WTC11 (cell line): ENCODE data around the gene CACNA1C. TPM values are rescaled to one million over a fixed set of nuclear protein-coding genes. Genes with fewer than 3 reads are reported as not detected.

Experiments
- ATAC-seq: fragments of 200-7000 bp; cut with Tn5 transposase; 2 replicates; pipeline ENCODE4 v1.10.0; 2021; ENCODE audit warnings: mild to moderate bottlenecking, moderate library complexity
- CTCF ChIA-PET: fragments of 300-600 bp; sonication (Branson Sonifier 250); formaldehyde crosslinking; loops from one replicate; lab custom pipeline; 2021; ENCODE audit warnings: antibody characterized with exemption; lab: Charles Lee
- POLR2A ChIA-PET: fragments of 350-600 bp; sonication (Branson Sonifier 250); formaldehyde crosslinking; loops from one replicate; lab custom pipeline; 2021; ENCODE audit warnings: antibody characterized with exemption; lab: Charles Lee
- DNase-seq: peaks from one replicate; pipeline ENCODE4 v3.0.0; 2021; ENCODE audit warnings: low spot score
- H3K27ac Mint-ChIP-seq: 2 replicates; pipeline ENCODE4 v1.8.0; 2021; ENCODE audit warnings: mixed read lengths
- H3K27me3 Mint-ChIP-seq: 2 replicates; pipeline ENCODE4 v1.8.0; 2021; ENCODE audit warnings: low read depth, mild to moderate bottlenecking, moderate library complexity, mixed read lengths
- H3K36me3 Mint-ChIP-seq: 2 replicates; pipeline ENCODE4 v1.8.0; 2021; ENCODE audit warnings: mixed read lengths
- H3K4me1 Mint-ChIP-seq: 2 replicates; pipeline ENCODE4 v1.8.0; 2022; ENCODE audit warnings: mixed read lengths
- H3K4me3 Mint-ChIP-seq: 2 replicates; pipeline ENCODE4 v1.8.0; 2021; ENCODE audit warnings: mild to moderate bottlenecking, moderate library complexity, mixed read lengths
- H3K9me3 Mint-ChIP-seq: 2 replicates; pipeline ENCODE4 v1.8.0; 2021; ENCODE audit warnings: mixed read lengths
- JUN ChIP-seq: sonication (generic); formaldehyde crosslinking; IDR thresholded peaks from 2 replicates; pipeline ENCODE4 v1.8.0; 2023; ENCODE audit warnings: mild to moderate bottlenecking, missing genetic modification reagents
- SOX15 ChIP-seq: fragments of 250-450 bp; sonication (Bioruptor Pico); IDR thresholded peaks from 2 replicates; pipeline ENCODE4 v1.9.0; 2021; ENCODE audit warnings: mild to moderate bottlenecking
- TCF7 ChIP-seq: sonication (generic); formaldehyde crosslinking; IDR thresholded peaks from 2 replicates; pipeline ENCODE4 v1.8.0; 2022; ENCODE audit warnings: mild to moderate bottlenecking, low read depth, missing genetic modification reagents, moderate library complexity
- TP53 ChIP-seq: sonication (generic); formaldehyde crosslinking; IDR thresholded peaks from 2 replicates; pipeline ENCODE4 v1.8.1; 2023; ENCODE audit warnings: mild to moderate bottlenecking, missing genetic modification reagents
- ZNF416 ChIP-seq: fragments of 250-450 bp; sonication (Bioruptor Pico); IDR thresholded peaks from 2 replicates; pipeline ENCODE4 v1.9.0; 2021; ENCODE audit warnings: mild to moderate bottlenecking, inconsistent platforms
- ZNF423 ChIP-seq: fragments of 250-450 bp; sonication (Bioruptor Pico); IDR thresholded peaks from 2 replicates; pipeline ENCODE4 v2.1.2; 2022; ENCODE audit warnings: mild to moderate bottlenecking, moderate library complexity
- ZNF671 ChIP-seq: fragments of 250-450 bp; sonication (Bioruptor Pico); IDR thresholded peaks from 2 replicates; pipeline ENCODE4 v1.8.0; 2021; ENCODE audit warnings: mild to moderate bottlenecking
- total RNA-seq: library from RNA; stranded (reverse); gene quantifications from 3 replicates; pipeline ENCODE4 v1.2.3, GENCODE V29; 2021
- TF ChIP-seq, protein P1 (sequence below): fragments of 200-600 bp; IDR thresholded peaks from 2 replicates; pipeline ENCODE4 v1.8.0; 2022; ENCODE audit warnings: antibody characterized with exemption
- TF ChIP-seq, protein P2 (sequence below): fragments of 250-450 bp; sonication (Bioruptor Pico); IDR thresholded peaks from 2 replicates; pipeline ENCODE4 v1.9.0; 2021; ENCODE audit warnings: mild to moderate bottlenecking
- TF ChIP-seq, protein P3 (sequence below): sonication (generic); formaldehyde crosslinking; IDR thresholded peaks from 2 replicates; pipeline ENCODE4 v1.8.1; 2023; ENCODE audit warnings: mild to moderate bottlenecking, missing genetic modification reagents, moderate library complexity
- TF ChIP-seq, protein P4 (sequence below): sonication (generic); formaldehyde crosslinking; IDR thresholded peaks from 2 replicates; pipeline ENCODE4 v1.8.1; 2022; ENCODE audit warnings: mild to moderate bottlenecking, moderate library complexity, missing genetic modification reagents
- TF ChIP-seq, protein P5 (sequence below): sonication (generic); formaldehyde crosslinking; conservative IDR thresholded peaks from 2 replicates; pipeline ENCODE4 v1.8.1; 2023; ENCODE audit warnings: mild to moderate bottlenecking, low read depth, missing genetic modification reagents, moderate library complexity
- TF ChIP-seq, protein P6 (sequence below): sonication (generic); formaldehyde crosslinking; IDR thresholded peaks from 2 replicates; pipeline ENCODE4 v1.8.1; 2022; ENCODE audit warnings: low read depth, missing genetic modification reagents, borderline replicate concordance

Gene CACNA1C
- total RNA-seq, 1 experiment from 2014 or later, result 1.7 TPM

DNA sequence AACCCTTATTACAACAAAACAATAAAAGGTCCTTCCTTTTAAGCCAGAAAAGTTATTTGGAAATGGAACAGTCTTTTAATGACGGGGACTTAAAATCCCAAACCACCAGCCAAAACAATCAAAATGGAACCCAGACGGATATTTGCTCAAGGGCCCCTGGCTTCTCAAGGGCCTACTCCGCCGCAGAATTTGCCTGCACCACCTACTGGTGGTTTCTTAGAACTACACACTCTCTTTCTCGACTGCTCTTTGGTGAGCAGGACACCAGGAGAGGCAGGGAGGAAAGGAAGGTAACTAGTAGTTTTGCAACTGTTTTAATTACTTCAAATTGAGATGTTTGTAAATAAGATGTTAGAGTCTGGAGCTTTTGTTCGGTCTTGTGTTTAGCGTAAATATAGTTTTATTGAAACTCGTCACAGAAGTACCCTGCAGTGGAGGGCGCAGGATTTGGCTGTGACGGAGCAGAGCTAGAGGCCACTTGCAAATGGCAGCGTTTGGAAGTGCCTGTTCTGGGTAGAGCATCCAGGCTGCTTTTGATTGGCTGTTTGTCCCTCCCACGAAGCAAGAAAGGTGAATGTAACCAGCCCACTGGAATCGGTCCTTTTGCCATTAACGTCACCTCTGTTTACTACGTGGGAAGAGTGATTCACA lies 238.5 kb downstream of the CACNA1C start:
- TF ChIP-seq, protein P1, sequence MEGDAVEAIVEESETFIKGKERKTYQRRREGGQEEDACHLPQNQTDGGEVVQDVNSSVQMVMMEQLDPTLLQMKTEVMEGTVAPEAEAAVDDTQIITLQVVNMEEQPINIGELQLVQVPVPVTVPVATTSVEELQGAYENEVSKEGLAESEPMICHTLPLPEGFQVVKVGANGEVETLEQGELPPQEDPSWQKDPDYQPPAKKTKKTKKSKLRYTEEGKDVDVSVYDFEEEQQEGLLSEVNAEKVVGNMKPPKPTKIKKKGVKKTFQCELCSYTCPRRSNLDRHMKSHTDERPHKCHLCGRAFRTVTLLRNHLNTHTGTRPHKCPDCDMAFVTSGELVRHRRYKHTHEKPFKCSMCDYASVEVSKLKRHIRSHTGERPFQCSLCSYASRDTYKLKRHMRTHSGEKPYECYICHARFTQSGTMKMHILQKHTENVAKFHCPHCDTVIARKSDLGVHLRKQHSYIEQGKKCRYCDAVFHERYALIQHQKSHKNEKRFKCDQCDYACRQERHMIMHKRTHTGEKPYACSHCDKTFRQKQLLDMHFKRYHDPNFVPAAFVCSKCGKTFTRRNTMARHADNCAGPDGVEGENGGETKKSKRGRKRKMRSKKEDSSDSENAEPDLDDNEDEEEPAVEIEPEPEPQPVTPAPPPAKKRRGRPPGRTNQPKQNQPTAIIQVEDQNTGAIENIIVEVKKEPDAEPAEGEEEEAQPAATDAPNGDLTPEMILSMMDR, result peak; percentile 74
- TF ChIP-seq, protein P2, sequence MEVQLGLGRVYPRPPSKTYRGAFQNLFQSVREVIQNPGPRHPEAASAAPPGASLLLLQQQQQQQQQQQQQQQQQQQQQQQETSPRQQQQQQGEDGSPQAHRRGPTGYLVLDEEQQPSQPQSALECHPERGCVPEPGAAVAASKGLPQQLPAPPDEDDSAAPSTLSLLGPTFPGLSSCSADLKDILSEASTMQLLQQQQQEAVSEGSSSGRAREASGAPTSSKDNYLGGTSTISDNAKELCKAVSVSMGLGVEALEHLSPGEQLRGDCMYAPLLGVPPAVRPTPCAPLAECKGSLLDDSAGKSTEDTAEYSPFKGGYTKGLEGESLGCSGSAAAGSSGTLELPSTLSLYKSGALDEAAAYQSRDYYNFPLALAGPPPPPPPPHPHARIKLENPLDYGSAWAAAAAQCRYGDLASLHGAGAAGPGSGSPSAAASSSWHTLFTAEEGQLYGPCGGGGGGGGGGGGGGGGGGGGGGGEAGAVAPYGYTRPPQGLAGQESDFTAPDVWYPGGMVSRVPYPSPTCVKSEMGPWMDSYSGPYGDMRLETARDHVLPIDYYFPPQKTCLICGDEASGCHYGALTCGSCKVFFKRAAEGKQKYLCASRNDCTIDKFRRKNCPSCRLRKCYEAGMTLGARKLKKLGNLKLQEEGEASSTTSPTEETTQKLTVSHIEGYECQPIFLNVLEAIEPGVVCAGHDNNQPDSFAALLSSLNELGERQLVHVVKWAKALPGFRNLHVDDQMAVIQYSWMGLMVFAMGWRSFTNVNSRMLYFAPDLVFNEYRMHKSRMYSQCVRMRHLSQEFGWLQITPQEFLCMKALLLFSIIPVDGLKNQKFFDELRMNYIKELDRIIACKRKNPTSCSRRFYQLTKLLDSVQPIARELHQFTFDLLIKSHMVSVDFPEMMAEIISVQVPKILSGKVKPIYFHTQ (CRISPR knock-in tag), result no peak
- ATAC-seq, result peak; percentile 75
- Mint-ChIP-seq H3K36me3 (no peaks in the 10 kb centered on the region), H3K4me1 (peaks cover 59% of the 10 kb centered on the region), H3K27ac (no peak overlapping the region), H3K9me3 (no peaks in the 10 kb centered on the region), H3K27me3 (no peaks in the 10 kb centered on the region), H3K4me3 (no peak overlapping the region)
- peak; percentile 64 for DNase-seq
- ChIA-PET POLR2A (no interaction called here), CTCF (interaction anchor here (0.5 to 12.7 kb wide), 14 partner anchors 9 to 333 kb away, joined by 3 to 169 read pairs (median 4); partner anchors contain the start of gene CACNA1C)

DNA sequence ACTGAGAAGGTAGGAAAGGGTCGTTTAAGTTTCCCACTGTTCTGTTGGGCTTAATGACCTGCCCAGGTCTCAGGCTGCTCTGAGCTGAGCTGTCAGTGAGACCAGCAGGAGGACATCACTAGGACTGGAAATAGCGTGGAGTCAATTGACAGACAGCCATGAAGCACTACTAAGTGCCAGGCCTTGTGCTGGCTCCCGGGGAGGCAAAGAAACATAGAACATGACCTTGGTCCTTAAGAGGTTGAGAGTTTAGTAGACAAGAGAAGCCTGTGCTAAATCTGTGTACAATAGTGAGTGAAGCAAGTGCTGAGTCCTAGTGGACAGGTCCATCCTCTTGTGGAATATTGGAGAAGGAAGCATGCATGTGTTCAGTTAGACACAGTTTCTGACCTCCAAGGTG lies 239.2 kb downstream of the CACNA1C start:
- Mint-ChIP-seq H3K36me3 (no peaks in the 10 kb centered on the region), H3K9me3 (no peaks in the 10 kb centered on the region), H3K27me3 (no peaks in the 10 kb centered on the region), H3K4me3 (no peak overlapping the region), H3K4me1 (peaks cover 55% of the 10 kb centered on the region), H3K27ac (no peak overlapping the region)
- ChIA-PET POLR2A (no interaction called here), CTCF (interaction anchor here (0.5 to 12.7 kb wide), 13 partner anchors 10 to 333 kb away, joined by 3 to 169 read pairs (median 4); partner anchors contain the start of gene CACNA1C)
- DNase-seq (no peak), ATAC-seq (no peak)
- no peak for TF ChIP-seq JUN (CRISPR knock-in tag)

DNA sequence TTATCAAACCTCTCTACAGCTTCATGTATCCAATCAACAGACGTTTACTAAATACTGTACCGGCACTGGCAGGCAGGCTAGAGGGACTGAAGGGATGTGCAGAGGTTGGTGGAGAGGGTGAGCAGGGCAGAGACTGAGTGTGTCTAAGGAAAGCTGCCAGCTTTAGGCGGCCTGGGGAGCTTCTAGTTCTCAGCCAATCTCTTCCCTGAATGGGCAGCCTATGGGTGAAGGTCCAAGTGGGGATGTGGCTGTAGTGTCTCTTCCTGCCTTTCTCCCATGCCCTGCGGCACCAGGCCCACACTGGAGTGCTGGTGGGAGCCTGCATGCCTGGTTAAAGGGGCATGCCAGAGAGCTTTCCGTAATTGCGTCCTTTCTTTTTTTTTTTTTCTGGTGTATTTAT lies 239.8 kb downstream of the CACNA1C start:
- peaks cover 49% of the 10 kb centered on the region for H3K4me1 Mint-ChIP-seq
- POLR2A ChIA-PET, result no interaction called here
- ATAC-seq (no peak), DNase-seq (no peak)
- TF ChIP-seq ZNF423 (CRISPR knock-in tag) (no peak), ZNF416 (CRISPR knock-in tag) (no peak), TP53 (CRISPR knock-in tag) (no peak), ZNF671 (CRISPR knock-in tag) (no peak)
- TF ChIP-seq, protein P3, sequence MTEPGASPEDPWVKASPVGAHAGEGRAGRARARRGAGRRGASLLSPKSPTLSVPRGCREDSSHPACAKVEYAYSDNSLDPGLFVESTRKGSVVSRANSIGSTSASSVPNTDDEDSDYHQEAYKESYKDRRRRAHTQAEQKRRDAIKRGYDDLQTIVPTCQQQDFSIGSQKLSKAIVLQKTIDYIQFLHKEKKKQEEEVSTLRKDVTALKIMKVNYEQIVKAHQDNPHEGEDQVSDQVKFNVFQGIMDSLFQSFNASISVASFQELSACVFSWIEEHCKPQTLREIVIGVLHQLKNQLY, result no peak
- no peaks in the 10 kb centered on the region for H3K36me3 Mint-ChIP-seq
- no peak overlapping the region for H3K4me3 Mint-ChIP-seq
- H3K27ac Mint-ChIP-seq, result no peak overlapping the region
- H3K27me3 Mint-ChIP-seq, result no peaks in the 10 kb centered on the region
- CTCF ChIA-PET, result interaction anchor here (0.6 to 12.7 kb wide), 3 partner anchors 235 to 389 kb away, joined by 3 to 169 read pairs (median 3); no protein-coding TSS in a partner anchor
- H3K9me3 Mint-ChIP-seq, result no peaks in the 10 kb centered on the region

DNA sequence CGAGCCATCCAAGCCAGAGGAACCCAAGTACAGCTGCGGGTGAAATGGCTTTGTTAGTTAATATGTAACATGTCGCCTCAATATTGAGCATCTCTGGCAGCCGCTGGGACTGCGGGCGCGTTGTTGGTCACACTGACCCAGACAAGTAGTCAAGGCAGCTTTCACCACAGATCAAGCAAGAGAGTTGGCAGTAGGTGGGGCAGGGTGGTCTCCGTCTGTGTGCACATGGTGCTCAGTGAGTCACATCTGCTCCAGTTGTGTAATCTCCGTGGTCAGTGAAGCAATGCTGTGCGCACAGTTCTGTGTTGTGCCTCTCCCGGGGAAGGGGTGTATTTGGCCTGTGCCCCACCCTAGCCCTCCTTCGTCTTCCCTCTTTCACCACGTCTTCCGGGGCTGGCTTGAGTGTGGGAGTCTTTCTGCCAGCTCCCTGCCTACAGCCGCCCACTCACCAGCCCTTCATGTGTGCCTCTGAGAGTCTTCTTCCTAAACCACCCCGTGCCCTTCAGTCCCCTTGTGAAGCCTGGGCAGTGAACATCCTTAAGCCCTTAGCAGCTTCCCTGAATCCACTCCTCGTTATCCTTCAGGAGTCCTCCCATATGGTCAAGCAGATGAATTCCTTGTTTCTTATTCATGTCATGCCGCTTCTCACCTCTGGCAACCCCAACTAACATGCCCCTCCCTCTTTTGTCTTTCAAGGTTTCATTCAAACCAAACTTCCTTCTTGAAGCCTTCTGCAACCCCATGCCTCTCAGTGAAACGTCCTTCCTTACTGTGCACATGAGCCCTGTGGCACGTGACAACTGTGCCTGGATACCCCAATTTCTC lies 242.1 kb downstream of the CACNA1C start:
- ATAC-seq, result no peak
- H3K36me3 Mint-ChIP-seq, result no peaks in the 10 kb centered on the region
- POLR2A ChIA-PET, result no interaction called here
- CTCF ChIA-PET, result interaction anchor here (1.0 kb wide), 1 partner anchor 238 kb away, joined by 3 read pairs; no protein-coding TSS in a partner anchor
- H3K4me3 Mint-ChIP-seq, result no peak overlapping the region
- H3K9me3 Mint-ChIP-seq, result no peaks in the 10 kb centered on the region
- no peak for DNase-seq
- H3K4me1 Mint-ChIP-seq, result peaks cover 35% of the 10 kb centered on the region
- no peak overlapping the region for H3K27ac Mint-ChIP-seq
- H3K27me3 Mint-ChIP-seq, result no peaks in the 10 kb centered on the region
- TF ChIP-seq, protein P4, sequence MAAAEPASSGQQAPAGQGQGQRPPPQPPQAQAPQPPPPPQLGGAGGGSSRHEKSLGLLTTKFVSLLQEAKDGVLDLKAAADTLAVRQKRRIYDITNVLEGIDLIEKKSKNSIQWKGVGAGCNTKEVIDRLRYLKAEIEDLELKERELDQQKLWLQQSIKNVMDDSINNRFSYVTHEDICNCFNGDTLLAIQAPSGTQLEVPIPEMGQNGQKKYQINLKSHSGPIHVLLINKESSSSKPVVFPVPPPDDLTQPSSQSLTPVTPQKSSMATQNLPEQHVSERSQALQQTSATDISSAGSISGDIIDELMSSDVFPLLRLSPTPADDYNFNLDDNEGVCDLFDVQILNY (CRISPR knock-in tag), result no peak
- TF ChIP-seq SOX15 (no peak), TCF7 (CRISPR knock-in tag) (no peak)
- TF ChIP-seq, protein P5, sequence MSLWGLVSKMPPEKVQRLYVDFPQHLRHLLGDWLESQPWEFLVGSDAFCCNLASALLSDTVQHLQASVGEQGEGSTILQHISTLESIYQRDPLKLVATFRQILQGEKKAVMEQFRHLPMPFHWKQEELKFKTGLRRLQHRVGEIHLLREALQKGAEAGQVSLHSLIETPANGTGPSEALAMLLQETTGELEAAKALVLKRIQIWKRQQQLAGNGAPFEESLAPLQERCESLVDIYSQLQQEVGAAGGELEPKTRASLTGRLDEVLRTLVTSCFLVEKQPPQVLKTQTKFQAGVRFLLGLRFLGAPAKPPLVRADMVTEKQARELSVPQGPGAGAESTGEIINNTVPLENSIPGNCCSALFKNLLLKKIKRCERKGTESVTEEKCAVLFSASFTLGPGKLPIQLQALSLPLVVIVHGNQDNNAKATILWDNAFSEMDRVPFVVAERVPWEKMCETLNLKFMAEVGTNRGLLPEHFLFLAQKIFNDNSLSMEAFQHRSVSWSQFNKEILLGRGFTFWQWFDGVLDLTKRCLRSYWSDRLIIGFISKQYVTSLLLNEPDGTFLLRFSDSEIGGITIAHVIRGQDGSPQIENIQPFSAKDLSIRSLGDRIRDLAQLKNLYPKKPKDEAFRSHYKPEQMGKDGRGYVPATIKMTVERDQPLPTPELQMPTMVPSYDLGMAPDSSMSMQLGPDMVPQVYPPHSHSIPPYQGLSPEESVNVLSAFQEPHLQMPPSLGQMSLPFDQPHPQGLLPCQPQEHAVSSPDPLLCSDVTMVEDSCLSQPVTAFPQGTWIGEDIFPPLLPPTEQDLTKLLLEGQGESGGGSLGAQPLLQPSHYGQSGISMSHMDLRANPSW (CRISPR knock-in tag), result no peak
- TF ChIP-seq, protein P6, sequence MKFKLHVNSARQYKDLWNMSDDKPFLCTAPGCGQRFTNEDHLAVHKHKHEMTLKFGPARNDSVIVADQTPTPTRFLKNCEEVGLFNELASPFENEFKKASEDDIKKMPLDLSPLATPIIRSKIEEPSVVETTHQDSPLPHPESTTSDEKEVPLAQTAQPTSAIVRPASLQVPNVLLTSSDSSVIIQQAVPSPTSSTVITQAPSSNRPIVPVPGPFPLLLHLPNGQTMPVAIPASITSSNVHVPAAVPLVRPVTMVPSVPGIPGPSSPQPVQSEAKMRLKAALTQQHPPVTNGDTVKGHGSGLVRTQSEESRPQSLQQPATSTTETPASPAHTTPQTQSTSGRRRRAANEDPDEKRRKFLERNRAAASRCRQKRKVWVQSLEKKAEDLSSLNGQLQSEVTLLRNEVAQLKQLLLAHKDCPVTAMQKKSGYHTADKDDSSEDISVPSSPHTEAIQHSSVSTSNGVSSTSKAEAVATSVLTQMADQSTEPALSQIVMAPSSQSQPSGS (CRISPR knock-in tag), result no peak
